SU-DHL-6 (cell line): ENCODE measurements around the gene LOXL4.

ENCODE experiments used
- CTCF ChIP-seq: fragments of 200-600 bp; sonication (generic); IDR thresholded peaks from one replicate; pipeline ENCODE4 v1.5.1; 2017; ENCODE audit warnings: antibody characterized with exemption, mild to moderate bottlenecking, low read length, moderate library complexity; ENCODE audit not compliant: insufficient read depth, poor library complexity, severe bottlenecking
- EZH2phosphoT487 ChIP-seq: fragments of 200-600 bp; sonication (generic), shearing (Covaris generic); conservative IDR thresholded peaks from 2 replicates; pipeline ENCODE4 v1.6.1; 2018; ENCODE audit warnings: mild to moderate bottlenecking, antibody characterized with exemption, low read length, moderate library complexity, mixed read lengths

- TF ChIP-seq CTCF: no peak
- TF ChIP-seq EZH2phosphoT487: no peak
These were observed 6.6 kb upstream of the LOXL4 start for GRCh38 chr10:98274562-98274961.
